GM23338 (cell line): ENCODE measurements around the gene AFF3. TPM values are rescaled to one million over a fixed set of nuclear protein-coding genes. Genes with fewer than 3 reads are reported as not detected.

ENCODE experiments used
- ATAC-seq: fragments of 200-7000 bp; cut with Tn5 transposase; 3 replicates; pipeline ENCODE4 v1.9.1; 2020
- DNase-seq: peaks from one replicate; pipeline ENCODE4 v3.0.0-alpha.2; 2015; ENCODE audit warnings: low spot score
- H2AFZ ChIP-seq: fragments of 200-600 bp; sonication (generic); 2 replicates; pipeline ENCODE4 v1.8.0; 2016; ENCODE audit warnings: antibody characterized with exemption, mild to moderate bottlenecking, moderate library complexity
- H3F3A ChIP-seq: fragments of 200-600 bp; sonication (generic); replicated peaks from 2 replicates; pipeline ENCODE4 v1.8.0; 2017; ENCODE audit warnings: antibody characterized with exemption, mixed run types, low read depth
- H3K27ac ChIP-seq: fragments of 200-600 bp; sonication (generic); 2 replicates; pipeline ENCODE4 v1.6.1; 2016; ENCODE audit warnings: low read depth
- H3K27me3 ChIP-seq: fragments of 200-600 bp; sonication (generic); 2 replicates; pipeline ENCODE4 v1.8.0; 2016; ENCODE audit warnings: mild to moderate bottlenecking, mixed run types, moderate library complexity; ENCODE audit not compliant: insufficient read depth
- H3K36me3 ChIP-seq: fragments of 200-600 bp; sonication (generic); 2 replicates; pipeline ENCODE4 v1.8.0; 2016; ENCODE audit warnings: mild to moderate bottlenecking; ENCODE audit not compliant: insufficient read depth
- H3K4me1 ChIP-seq: fragments of 200-600 bp; sonication (generic); 2 replicates; pipeline ENCODE4 v1.8.0; 2016; ENCODE audit warnings: mild to moderate bottlenecking, moderate library complexity; ENCODE audit not compliant: insufficient read depth
- H3K4me2 ChIP-seq: fragments of 200-600 bp; sonication (generic); 2 replicates; pipeline ENCODE4 v1.7.1; 2017; ENCODE audit warnings: mixed run types
- H3K4me3 ChIP-seq: fragments of 200-600 bp; sonication (generic); 2 replicates; pipeline ENCODE4 v1.6.1; 2016; ENCODE audit warnings: mixed run types
- H3K79me2 ChIP-seq: fragments of 200-600 bp; sonication (generic); replicated peaks from 2 replicates; pipeline ENCODE4 v1.8.0; 2017; ENCODE audit warnings: mild to moderate bottlenecking; ENCODE audit not compliant: insufficient read depth
- H3K9me2 ChIP-seq: fragments of 200-600 bp; sonication (generic); 2 replicates; pipeline ENCODE4 v1.8.0; 2017; ENCODE audit not compliant: insufficient read depth
- H4K20me1 ChIP-seq: fragments of 200-600 bp; sonication (generic); replicated peaks from 2 replicates; pipeline ENCODE4 v1.8.0; 2017; ENCODE audit warnings: mild to moderate bottlenecking; ENCODE audit not compliant: insufficient read depth
- H3K27ac Mint-ChIP-seq: 2 replicates; pipeline ENCODE4 v1.8.0; 2020; ENCODE audit warnings: inconsistent platforms, mild to moderate bottlenecking, moderate library complexity, mixed read lengths
- H3K27me3 Mint-ChIP-seq: 3 replicates; pipeline ENCODE4 v1.8.0; 2022; ENCODE audit warnings: low read depth, mild to moderate bottlenecking, moderate library complexity, mixed read lengths, inconsistent platforms; ENCODE audit not compliant: insufficient read depth, poor library complexity
- H3K36me3 Mint-ChIP-seq: 3 replicates; pipeline ENCODE4 v1.8.0; 2021; ENCODE audit warnings: low read depth, mild to moderate bottlenecking, inconsistent platforms, moderate library complexity, mixed read lengths
- H3K4me1 Mint-ChIP-seq: 3 replicates; pipeline ENCODE4 v1.8.0; 2020; ENCODE audit warnings: mild to moderate bottlenecking, inconsistent platforms, mixed read lengths
- H3K4me3 Mint-ChIP-seq: 3 replicates; pipeline ENCODE4 v1.8.0; 2021; ENCODE audit warnings: moderate library complexity, mild to moderate bottlenecking, inconsistent platforms, mixed read lengths
- H3K9me3 Mint-ChIP-seq: 3 replicates; pipeline ENCODE4 v1.8.0; 2020; ENCODE audit warnings: moderate library complexity, mild to moderate bottlenecking, inconsistent platforms, mixed read lengths
- CREB1 ChIP-seq: fragments of 250-450 bp; sonication (Bioruptor Pico); IDR thresholded peaks from 2 replicates; pipeline ENCODE4 v1.5.0; 2020; ENCODE audit warnings: low read depth, mild to moderate bottlenecking, moderate library complexity
- EZH2 ChIP-seq: fragments of 200-600 bp; sonication (generic); IDR thresholded peaks from one replicate; pipeline ENCODE4 v1.8.0; 2017; ENCODE audit warnings: antibody characterized with exemption, mild to moderate bottlenecking, low read depth; ENCODE audit not compliant: unreplicated experiment
- EZH2phosphoT487 ChIP-seq: fragments of 200-600 bp; sonication (generic); IDR thresholded peaks from one replicate; pipeline ENCODE4 v1.8.1; 2018; ENCODE audit warnings: antibody characterized with exemption; ENCODE audit not compliant: unreplicated experiment
- JUNB ChIP-seq: IDR thresholded peaks from one replicate; pipeline ENCODE4 v1.6.1; 2016; ENCODE audit warnings: antibody characterized with exemption; ENCODE audit not compliant: unreplicated experiment
- POLR2AphosphoS5 ChIP-seq: IDR thresholded peaks from 2 replicates; pipeline ENCODE4 v1.6.1; 2016; ENCODE audit warnings: antibody characterized with exemption, low read depth
- STAT1 ChIP-seq: IDR thresholded peaks from one replicate; pipeline ENCODE4 v1.6.1; 2016; ENCODE audit warnings: antibody characterized with exemption; ENCODE audit not compliant: unreplicated experiment
- ZNF331 ChIP-seq: fragments of 250-450 bp; sonication (Bioruptor Pico); IDR thresholded peaks from 2 replicates; pipeline ENCODE4 v1.5.0; 2020; ENCODE audit warnings: low read depth, mild to moderate bottlenecking, moderate library complexity
- polyA plus RNA-seq: library from polyadenylated mRNA; unstranded; fragments of >200 nt; fragmentation: Nextera tagmentation; extraction: Ambion mirVana; gene quantifications from 2 replicates; pipeline ENCODE4 v1.2.1, GENCODE V29; 2016
- total RNA-seq: library from RNA; depleted of rRNA; stranded (reverse); fragments of >200 nt; shearing (Covaris generic); gene quantifications from 2 replicates; pipeline ENCODE4 v1.2.3, GENCODE V29; 2014
- TF ChIP-seq, protein P1 (sequence below): IDR thresholded peaks from 2 replicates; pipeline ENCODE4 v1.6.1; 2016; ENCODE audit warnings: antibody characterized with exemption
- TF ChIP-seq, protein P2 (sequence below): fragments of 250-450 bp; sonication (Bioruptor Pico); IDR thresholded peaks from 2 replicates; pipeline ENCODE4 v1.5.0; 2020; ENCODE audit warnings: mild to moderate bottlenecking, moderate library complexity
- TF ChIP-seq, protein P3 (sequence below): IDR thresholded peaks from one replicate; pipeline ENCODE4 v1.6.1; 2018; ENCODE audit warnings: antibody characterized with exemption; ENCODE audit not compliant: unreplicated experiment

The AFF3 gene
- total and polyA plus RNA-seq, 2 experiments from 2014 or later, result 0.73 to 1.4 TPM

GRCh38 chr2:99552529-99552928 is 589.9 kb downstream of the AFF3 start:
- H3K27me3 Mint-ChIP-seq, result peaks cover 10% of the 10 kb centered on the region
- Histone ChIP-seq H4K20me1 (no peaks in the 10 kb centered on the region), H3K36me3 (no peaks in the 10 kb centered on the region), H3K4me2 (no peak overlapping the region), H3K27ac (no peak overlapping the region), H3K4me1 (peaks cover 35% of the 10 kb centered on the region), H3K27me3 (no peaks in the 10 kb centered on the region), H3K4me3 (no peak overlapping the region), H3K9me2 (peaks cover 10% of the 10 kb centered on the region; the same call in 1 of the 2 replicates), H2AFZ (no peak overlapping the region), H3K79me2 (no peaks in the 10 kb centered on the region), H3F3A (no peaks in the 10 kb centered on the region)
- no peaks in the 10 kb centered on the region for H3K36me3 Mint-ChIP-seq
- peaks cover 36% of the 10 kb centered on the region for H3K4me1 Mint-ChIP-seq
- no peak overlapping the region for H3K27ac Mint-ChIP-seq
- no peak for DNase-seq
- no peak overlapping the region for H3K4me3 Mint-ChIP-seq
- H3K9me3 Mint-ChIP-seq, result no peaks in the 10 kb centered on the region
- TF ChIP-seq, protein P1, sequence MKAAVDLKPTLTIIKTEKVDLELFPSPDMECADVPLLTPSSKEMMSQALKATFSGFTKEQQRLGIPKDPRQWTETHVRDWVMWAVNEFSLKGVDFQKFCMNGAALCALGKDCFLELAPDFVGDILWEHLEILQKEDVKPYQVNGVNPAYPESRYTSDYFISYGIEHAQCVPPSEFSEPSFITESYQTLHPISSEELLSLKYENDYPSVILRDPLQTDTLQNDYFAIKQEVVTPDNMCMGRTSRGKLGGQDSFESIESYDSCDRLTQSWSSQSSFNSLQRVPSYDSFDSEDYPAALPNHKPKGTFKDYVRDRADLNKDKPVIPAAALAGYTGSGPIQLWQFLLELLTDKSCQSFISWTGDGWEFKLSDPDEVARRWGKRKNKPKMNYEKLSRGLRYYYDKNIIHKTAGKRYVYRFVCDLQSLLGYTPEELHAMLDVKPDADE, result no peak
- no peak for TF ChIP-seq ZNF331
- no peak for ATAC-seq

GRCh38 chr2:99550368-99550767 is 592.0 kb downstream of the AFF3 start:
- peaks cover 10% of the 10 kb centered on the region; the same call in 1 of the 2 replicates for H3K9me2 ChIP-seq
- peak overlapping the region; percentile 17; the same call in 1 of the 2 replicates for H3K27ac ChIP-seq
- Mint-ChIP-seq H3K27me3 (peaks cover 7% of the 10 kb centered on the region), H3K4me1 (peaks cover 32% of the 10 kb centered on the region), H3K9me3 (no peaks in the 10 kb centered on the region), H3K36me3 (no peaks in the 10 kb centered on the region), H3K4me3 (no peak overlapping the region), H3K27ac (peak overlapping the region; percentile 54; the same call in 1 of the 2 replicates)
- no peaks in the 10 kb centered on the region for H3K36me3 ChIP-seq
- peak; percentile 23; the same call in 2 of the 3 replicates for ATAC-seq
- no peaks in the 10 kb centered on the region for H3K79me2 ChIP-seq
- DNase-seq, result peak; percentile 46
- H3K4me3 ChIP-seq, result no peak overlapping the region
- H3K4me1 ChIP-seq, result peaks cover 27% of the 10 kb centered on the region
- no peaks in the 10 kb centered on the region for H3F3A ChIP-seq
- no peak overlapping the region; the same call in 1 of the 2 replicates for H2AFZ ChIP-seq
- peak overlapping the region; percentile 18; the same call in 1 of the 2 replicates for H3K4me2 ChIP-seq
- no peaks in the 10 kb centered on the region for H4K20me1 ChIP-seq
- no peaks in the 10 kb centered on the region for H3K27me3 ChIP-seq
- TF ChIP-seq ZNF331 (no peak), EZH2 (no peak), JUNB (no peak), POLR2AphosphoS5 (no peak), CREB1 (CRISPR knock-in tag) (no peak), EZH2phosphoT487 (no peak), STAT1 (no peak)
- TF ChIP-seq, protein P1, result no peak
- TF ChIP-seq, protein P2, sequence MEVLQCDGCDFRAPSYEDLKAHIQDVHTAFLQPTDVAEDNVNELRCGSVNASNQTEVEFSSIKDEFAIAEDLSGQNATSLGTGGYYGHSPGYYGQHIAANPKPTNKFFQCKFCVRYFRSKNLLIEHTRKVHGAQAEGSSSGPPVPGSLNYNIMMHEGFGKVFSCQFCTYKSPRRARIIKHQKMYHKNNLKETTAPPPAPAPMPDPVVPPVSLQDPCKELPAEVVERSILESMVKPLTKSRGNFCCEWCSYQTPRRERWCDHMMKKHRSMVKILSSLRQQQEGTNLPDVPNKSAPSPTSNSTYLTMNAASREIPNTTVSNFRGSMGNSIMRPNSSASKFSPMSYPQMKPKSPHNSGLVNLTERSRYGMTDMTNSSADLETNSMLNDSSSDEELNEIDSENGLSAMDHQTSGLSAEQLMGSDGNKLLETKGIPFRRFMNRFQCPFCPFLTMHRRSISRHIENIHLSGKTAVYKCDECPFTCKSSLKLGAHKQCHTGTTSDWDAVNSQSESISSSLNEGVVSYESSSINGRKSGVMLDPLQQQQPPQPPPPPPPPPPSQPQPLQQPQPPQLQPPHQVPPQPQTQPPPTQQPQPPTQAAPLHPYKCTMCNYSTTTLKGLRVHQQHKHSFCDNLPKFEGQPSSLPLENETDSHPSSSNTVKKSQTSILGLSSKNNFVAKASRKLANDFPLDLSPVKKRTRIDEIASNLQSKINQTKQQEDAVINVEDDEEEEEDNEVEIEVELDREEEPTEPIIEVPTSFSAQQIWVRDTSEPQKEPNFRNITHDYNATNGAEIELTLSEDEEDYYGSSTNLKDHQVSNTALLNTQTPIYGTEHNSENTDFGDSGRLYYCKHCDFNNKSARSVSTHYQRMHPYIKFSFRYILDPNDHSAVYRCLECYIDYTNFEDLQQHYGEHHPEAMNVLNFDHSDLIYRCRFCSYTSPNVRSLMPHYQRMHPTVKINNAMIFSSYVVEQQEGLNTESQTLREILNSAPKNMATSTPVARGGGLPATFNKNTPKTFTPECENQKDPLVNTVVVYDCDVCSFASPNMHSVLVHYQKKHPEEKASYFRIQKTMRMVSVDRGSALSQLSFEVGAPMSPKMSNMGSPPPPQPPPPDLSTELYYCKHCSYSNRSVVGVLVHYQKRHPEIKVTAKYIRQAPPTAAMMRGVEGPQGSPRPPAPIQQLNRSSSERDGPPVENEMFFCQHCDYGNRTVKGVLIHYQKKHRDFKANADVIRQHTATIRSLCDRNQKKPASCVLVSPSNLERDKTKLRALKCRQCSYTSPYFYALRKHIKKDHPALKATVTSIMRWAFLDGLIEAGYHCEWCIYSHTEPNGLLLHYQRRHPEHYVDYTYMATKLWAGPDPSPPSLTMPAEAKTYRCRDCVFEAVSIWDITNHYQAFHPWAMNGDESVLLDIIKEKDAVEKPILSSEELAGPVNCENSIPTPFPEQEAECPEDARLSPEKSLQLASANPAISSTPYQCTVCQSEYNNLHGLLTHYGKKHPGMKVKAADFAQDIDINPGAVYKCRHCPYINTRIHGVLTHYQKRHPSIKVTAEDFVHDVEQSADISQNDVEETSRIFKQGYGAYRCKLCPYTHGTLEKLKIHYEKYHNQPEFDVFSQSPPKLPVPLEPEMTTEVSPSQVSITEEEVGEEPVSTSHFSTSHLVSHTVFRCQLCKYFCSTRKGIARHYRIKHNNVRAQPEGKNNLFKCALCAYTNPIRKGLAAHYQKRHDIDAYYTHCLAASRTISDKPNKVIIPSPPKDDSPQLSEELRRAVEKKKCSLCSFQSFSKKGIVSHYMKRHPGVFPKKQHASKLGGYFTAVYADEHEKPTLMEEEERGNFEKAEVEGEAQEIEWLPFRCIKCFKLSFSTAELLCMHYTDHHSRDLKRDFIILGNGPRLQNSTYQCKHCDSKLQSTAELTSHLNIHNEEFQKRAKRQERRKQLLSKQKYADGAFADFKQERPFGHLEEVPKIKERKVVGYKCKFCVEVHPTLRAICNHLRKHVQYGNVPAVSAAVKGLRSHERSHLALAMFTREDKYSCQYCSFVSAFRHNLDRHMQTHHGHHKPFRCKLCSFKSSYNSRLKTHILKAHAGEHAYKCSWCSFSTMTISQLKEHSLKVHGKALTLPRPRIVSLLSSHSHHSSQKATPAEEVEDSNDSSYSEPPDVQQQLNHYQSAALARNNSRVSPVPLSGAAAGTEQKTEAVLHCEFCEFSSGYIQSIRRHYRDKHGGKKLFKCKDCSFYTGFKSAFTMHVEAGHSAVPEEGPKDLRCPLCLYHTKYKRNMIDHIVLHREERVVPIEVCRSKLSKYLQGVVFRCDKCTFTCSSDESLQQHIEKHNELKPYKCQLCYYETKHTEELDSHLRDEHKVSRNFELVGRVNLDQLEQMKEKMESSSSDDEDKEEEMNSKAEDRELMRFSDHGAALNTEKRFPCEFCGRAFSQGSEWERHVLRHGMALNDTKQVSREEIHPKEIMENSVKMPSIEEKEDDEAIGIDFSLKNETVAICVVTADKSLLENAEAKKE (CRISPR knock-in tag), result no peak
- TF ChIP-seq, protein P3, sequence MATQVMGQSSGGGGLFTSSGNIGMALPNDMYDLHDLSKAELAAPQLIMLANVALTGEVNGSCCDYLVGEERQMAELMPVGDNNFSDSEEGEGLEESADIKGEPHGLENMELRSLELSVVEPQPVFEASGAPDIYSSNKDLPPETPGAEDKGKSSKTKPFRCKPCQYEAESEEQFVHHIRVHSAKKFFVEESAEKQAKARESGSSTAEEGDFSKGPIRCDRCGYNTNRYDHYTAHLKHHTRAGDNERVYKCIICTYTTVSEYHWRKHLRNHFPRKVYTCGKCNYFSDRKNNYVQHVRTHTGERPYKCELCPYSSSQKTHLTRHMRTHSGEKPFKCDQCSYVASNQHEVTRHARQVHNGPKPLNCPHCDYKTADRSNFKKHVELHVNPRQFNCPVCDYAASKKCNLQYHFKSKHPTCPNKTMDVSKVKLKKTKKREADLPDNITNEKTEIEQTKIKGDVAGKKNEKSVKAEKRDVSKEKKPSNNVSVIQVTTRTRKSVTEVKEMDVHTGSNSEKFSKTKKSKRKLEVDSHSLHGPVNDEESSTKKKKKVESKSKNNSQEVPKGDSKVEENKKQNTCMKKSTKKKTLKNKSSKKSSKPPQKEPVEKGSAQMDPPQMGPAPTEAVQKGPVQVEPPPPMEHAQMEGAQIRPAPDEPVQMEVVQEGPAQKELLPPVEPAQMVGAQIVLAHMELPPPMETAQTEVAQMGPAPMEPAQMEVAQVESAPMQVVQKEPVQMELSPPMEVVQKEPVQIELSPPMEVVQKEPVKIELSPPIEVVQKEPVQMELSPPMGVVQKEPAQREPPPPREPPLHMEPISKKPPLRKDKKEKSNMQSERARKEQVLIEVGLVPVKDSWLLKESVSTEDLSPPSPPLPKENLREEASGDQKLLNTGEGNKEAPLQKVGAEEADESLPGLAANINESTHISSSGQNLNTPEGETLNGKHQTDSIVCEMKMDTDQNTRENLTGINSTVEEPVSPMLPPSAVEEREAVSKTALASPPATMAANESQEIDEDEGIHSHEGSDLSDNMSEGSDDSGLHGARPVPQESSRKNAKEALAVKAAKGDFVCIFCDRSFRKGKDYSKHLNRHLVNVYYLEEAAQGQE, result no peak
